H1 (cell line): ENCODE measurements around the gene EFHC1. TPM values are rescaled to one million over a fixed set of nuclear protein-coding genes. Genes with fewer than 3 reads are reported as not detected.

ENCODE experiments used
- BCL11A ChIP-seq, 2 experiments: IDR thresholded peaks; one replicate each; pipeline ENCODE4 v1.6.1; 2011; ENCODE audit warnings: low read depth in 2 of 2, low read length in 2 of 2, mild to moderate bottlenecking in 2 of 2
- CBX5 ChIP-seq: fragments of 300-800, 300-1000 bp; sonication (generic); IDR thresholded peaks from 2 replicates; pipeline ENCODE4 v1.7.1; 2016; ENCODE audit warnings: antibody characterized with exemption, low read length, low read depth
- CEBPB ChIP-seq: IDR thresholded peaks from 2 replicates; pipeline ENCODE4 v1.6.1; 2012; ENCODE audit warnings: low read depth, low read length
- EZH2 ChIP-seq: fragments of 200-600 bp; sonication (generic); IDR thresholded peaks from 2 replicates; pipeline ENCODE4 v1.7.1; 2012; ENCODE audit warnings: low read depth, mild to moderate bottlenecking, moderate library complexity, low read length, inconsistent platforms; ENCODE audit not compliant: severe bottlenecking
- GTF2F1 ChIP-seq: IDR thresholded peaks from 2 replicates; pipeline ENCODE4 v1.6.1; 2012; ENCODE audit warnings: low read depth, low read length, improper control_type of control experiment, borderline replicate concordance
- JUN ChIP-seq: IDR thresholded peaks from 2 replicates; pipeline ENCODE4 v1.6.1; 2011; ENCODE audit warnings: low read depth, mild to moderate bottlenecking, improper control_type of control experiment, low read length
- KDM5A ChIP-seq: fragments of 200-600 bp; IDR thresholded peaks from 2 replicates; pipeline ENCODE4 v1.7.1; 2012; ENCODE audit warnings: mild to moderate bottlenecking, low read length, inconsistent platforms, mixed read lengths
- NRF1 ChIP-seq: IDR thresholded peaks from 2 replicates; pipeline ENCODE4 v1.6.1; 2011; ENCODE audit warnings: mild to moderate bottlenecking, low read depth, low read length, improper control_type of control experiment
- POU5F1 ChIP-seq: IDR thresholded peaks from 2 replicates; pipeline ENCODE4 v1.6.1; 2011; ENCODE audit warnings: low read depth, mild to moderate bottlenecking, low read length, moderate library complexity
- RBBP5 ChIP-seq: IDR thresholded peaks from 2 replicates; pipeline ENCODE4 v1.7.1; 2012; ENCODE audit warnings: low read depth, mild to moderate bottlenecking, inconsistent platforms, low read length, moderate library complexity, borderline replicate concordance
- RFX5 ChIP-seq: IDR thresholded peaks from 2 replicates; pipeline ENCODE4 v1.6.1; 2011; ENCODE audit warnings: low read depth, low read length, improper control_type of control experiment, borderline replicate concordance
- SP1 ChIP-seq: IDR thresholded peaks from 2 replicates; pipeline ENCODE4 v1.6.1; 2011; ENCODE audit warnings: low read depth, low read length
- SRF ChIP-seq: IDR thresholded peaks from 2 replicates; pipeline ENCODE4 v1.6.1; 2011; ENCODE audit warnings: mild to moderate bottlenecking, low read depth, low read length, moderate library complexity
- SUZ12 ChIP-seq: fragments of 200-600 bp; sonication (generic); IDR thresholded peaks from 2 replicates; pipeline ENCODE4 v1.6.1; 2012; ENCODE audit warnings: mild to moderate bottlenecking, inconsistent platforms, low read length, moderate library complexity, mixed read lengths
- TAF1 ChIP-seq: IDR thresholded peaks from 2 replicates; pipeline ENCODE4 v1.6.1; 2011; ENCODE audit warnings: mild to moderate bottlenecking, low read depth, low read length
- TAF7 ChIP-seq: optimal IDR thresholded peaks from 2 replicates; pipeline ENCODE3; 2011; ENCODE audit warnings: low read depth, mild to moderate bottlenecking, inconsistent platforms, low read length, moderate library complexity, borderline replicate concordance
- TCF12 ChIP-seq: IDR thresholded peaks from 2 replicates; pipeline ENCODE4 v1.6.1; 2011; ENCODE audit warnings: low read depth, mild to moderate bottlenecking, low read length
- TEAD4 ChIP-seq: IDR thresholded peaks from 2 replicates; pipeline ENCODE4 v1.6.1; 2012; ENCODE audit warnings: low read depth, low read length, inconsistent platforms, mixed read lengths
- USF2 ChIP-seq: IDR thresholded peaks from 2 replicates; pipeline ENCODE4 v1.6.1; 2011; ENCODE audit warnings: low read length, improper control_type of control experiment
- polyA plus RNA-seq, 7 experiments: library from polyadenylated mRNA; depleted of rRNA in 3 of 7; stranded (reverse) in 5 of 7; unstranded in 2 of 7; fragments of >200 nt in 5 of 7; fragments of 200-250 nt in 2 of 7; gene quantifications; 1 replicate in 5 of 7; 2 replicates in 1 of 7; 4 replicates in 1 of 7; pipeline versions ENCODE4 v1.2.1 to v1.2.3, GENCODE V29; 2011 to 2013; ENCODE audit warnings: missing spikeins in 2 of 7, mixed read lengths in 2 of 7
- total RNA-seq: library from RNA; stranded (reverse); fragmentation: NEBNext Ultra II Directional; extraction: Animal tissue kit (Norgen Biotek cat#: 25700); gene quantifications from 2 replicates; pipeline ENCODE4 v1.2.1, GENCODE V29; 2021
- TF ChIP-seq, protein P1 (sequence below), 3 experiments: IDR thresholded peaks; 1 replicate in 2 of 3; 2 replicates in 1 of 3; pipeline versions ENCODE4 v1.5.1 to v1.6.1; 2011; ENCODE audit warnings: low read length in 3 of 3, mild to moderate bottlenecking in 3 of 3, inconsistent platforms in 2 of 3, low read depth in 1 of 3, moderate library complexity in 1 of 3; ENCODE audit not compliant: insufficient read depth in 1 of 3; ENCODE audit errors: control extremely low read depth in 1 of 3
- TF ChIP-seq, protein P2 (sequence below): IDR thresholded peaks from 2 replicates; pipeline ENCODE4 v1.6.1; 2012; ENCODE audit warnings: inconsistent platforms

EFHC1 gene
- total and polyA plus RNA-seq, 2 of the 8 experiments (the other 6 are each of a cell fraction or from before 2014, with no cell fraction given), result 10.5 to 16.4 TPM

GRCh38 chr6:52419809-52420667 is at the start of gene EFHC1 (continued):
- TF ChIP-seq CBX5 (no peak), BCL11A (IDR thresholded peaks at IDR 0.05; ENCODE audit: low read depth in 2 of 2, low read length in 2 of 2) (no peak), RFX5 (no peak), TCF12 (no peak), TAF7 (no peak), NRF1 (peak; percentile 3; the same call in 1 of the 2 replicates), RBBP5 (peak; percentile 66; the same call in 1 of the 2 replicates), EZH2 (no peak), KDM5A (no peak), USF2 (no peak), SUZ12 (no peak), JUN (no peak), SP1 (no peak), CEBPB (no peak), SRF (no peak), GTF2F1 (no peak), TEAD4 (no peak), POU5F1 (no peak), TAF1 (peak; percentile 62)
- TF ChIP-seq, protein P1, sequence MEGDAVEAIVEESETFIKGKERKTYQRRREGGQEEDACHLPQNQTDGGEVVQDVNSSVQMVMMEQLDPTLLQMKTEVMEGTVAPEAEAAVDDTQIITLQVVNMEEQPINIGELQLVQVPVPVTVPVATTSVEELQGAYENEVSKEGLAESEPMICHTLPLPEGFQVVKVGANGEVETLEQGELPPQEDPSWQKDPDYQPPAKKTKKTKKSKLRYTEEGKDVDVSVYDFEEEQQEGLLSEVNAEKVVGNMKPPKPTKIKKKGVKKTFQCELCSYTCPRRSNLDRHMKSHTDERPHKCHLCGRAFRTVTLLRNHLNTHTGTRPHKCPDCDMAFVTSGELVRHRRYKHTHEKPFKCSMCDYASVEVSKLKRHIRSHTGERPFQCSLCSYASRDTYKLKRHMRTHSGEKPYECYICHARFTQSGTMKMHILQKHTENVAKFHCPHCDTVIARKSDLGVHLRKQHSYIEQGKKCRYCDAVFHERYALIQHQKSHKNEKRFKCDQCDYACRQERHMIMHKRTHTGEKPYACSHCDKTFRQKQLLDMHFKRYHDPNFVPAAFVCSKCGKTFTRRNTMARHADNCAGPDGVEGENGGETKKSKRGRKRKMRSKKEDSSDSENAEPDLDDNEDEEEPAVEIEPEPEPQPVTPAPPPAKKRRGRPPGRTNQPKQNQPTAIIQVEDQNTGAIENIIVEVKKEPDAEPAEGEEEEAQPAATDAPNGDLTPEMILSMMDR (IDR thresholded peaks at IDR 0.05; ENCODE audit: control extremely low read depth in 1 of 3, insufficient read depth in 1 of 3, low read depth in 1 of 3, low read length in 3 of 3), result no peak
- TF ChIP-seq, protein P2, sequence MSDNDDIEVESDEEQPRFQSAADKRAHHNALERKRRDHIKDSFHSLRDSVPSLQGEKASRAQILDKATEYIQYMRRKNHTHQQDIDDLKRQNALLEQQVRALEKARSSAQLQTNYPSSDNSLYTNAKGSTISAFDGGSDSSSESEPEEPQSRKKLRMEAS, result no peak; the same call in 1 of the 2 replicates
